ENCODE data around the gene LRRK1.

GRCh38 chr15:101063212-101063611, 144.1 kb downstream of the LRRK1 start:
- no peak for TF ChIP-seq POLR2A (IDR thresholded peaks at IDR 0.05; ENCODE audit: low read length)
- TF ChIP-seq GATA1 (IDR thresholded peaks at IDR 0.05; ENCODE audit: low read depth, low read length), result no peak
